ENCODE measurements around the gene MAML3. TPM values are rescaled to one million over a fixed set of nuclear protein-coding genes. Genes with fewer than 3 reads are reported as not detected.

Gene MAML3
- total RNA-seq, 1 experiment from 2014 or later = 12.1 TPM

DNA sequence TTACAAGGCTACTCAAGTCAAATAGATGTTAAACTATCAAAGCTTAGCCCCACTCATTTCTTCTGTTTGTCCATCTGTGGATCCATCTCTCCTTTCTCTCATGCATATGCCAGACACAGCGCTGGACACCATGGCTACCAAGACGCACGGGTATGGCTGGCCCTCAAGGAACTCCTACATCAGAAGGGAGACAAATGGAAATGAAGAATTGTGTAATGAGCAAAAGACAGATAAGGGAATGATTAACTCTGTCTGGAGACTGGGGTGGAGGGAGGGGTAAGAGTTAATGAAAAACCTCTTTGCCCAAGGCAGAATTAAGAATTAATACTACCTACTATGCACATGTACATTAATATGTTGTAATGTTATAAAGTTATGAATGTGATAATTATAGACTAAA, 400.3 kb downstream of the MAML3 start:
- Histone ChIP-seq H3K9me3 (0 out of 2 replicates have a peak, but pooled peaks cover 3% of the 10 kb centered on the region), H3K27me3 (replicated peaks; ENCODE audit: control insufficient read depth, insufficient read depth, low read length) (no peaks in the 10 kb centered on the region), H3K4me3 (ENCODE audit: low read depth, low read length) (no peak overlapping the region), H3K4me1 (0 out of 2 replicates have a peak, but pooled peaks cover 12% of the 10 kb centered on the region), H3K36me3 (ENCODE audit: control insufficient read depth, insufficient read depth, low read length) (no peaks in the 10 kb centered on the region)
- Mint-ChIP-seq H3K27ac (ENCODE audit: unreplicated experiment) (no peak overlapping the region), H3K9me3 (ENCODE audit: unreplicated experiment) (no peaks in the 10 kb centered on the region), H3K4me3 (ENCODE audit: unreplicated experiment) (no peak overlapping the region), H3K27me3 (ENCODE audit: insufficient read depth, unreplicated experiment) (no peaks in the 10 kb centered on the region), H3K36me3 (ENCODE audit: insufficient read depth, unreplicated experiment) (no peaks in the 10 kb centered on the region), H3K4me1 (ENCODE audit: low read depth, unreplicated experiment) (no peaks in the 10 kb centered on the region)
- no peak for DNase-seq
- ChIA-PET POLR2A (no interaction called here), CTCF (no interaction called here)
- TF ChIP-seq, protein P1, sequence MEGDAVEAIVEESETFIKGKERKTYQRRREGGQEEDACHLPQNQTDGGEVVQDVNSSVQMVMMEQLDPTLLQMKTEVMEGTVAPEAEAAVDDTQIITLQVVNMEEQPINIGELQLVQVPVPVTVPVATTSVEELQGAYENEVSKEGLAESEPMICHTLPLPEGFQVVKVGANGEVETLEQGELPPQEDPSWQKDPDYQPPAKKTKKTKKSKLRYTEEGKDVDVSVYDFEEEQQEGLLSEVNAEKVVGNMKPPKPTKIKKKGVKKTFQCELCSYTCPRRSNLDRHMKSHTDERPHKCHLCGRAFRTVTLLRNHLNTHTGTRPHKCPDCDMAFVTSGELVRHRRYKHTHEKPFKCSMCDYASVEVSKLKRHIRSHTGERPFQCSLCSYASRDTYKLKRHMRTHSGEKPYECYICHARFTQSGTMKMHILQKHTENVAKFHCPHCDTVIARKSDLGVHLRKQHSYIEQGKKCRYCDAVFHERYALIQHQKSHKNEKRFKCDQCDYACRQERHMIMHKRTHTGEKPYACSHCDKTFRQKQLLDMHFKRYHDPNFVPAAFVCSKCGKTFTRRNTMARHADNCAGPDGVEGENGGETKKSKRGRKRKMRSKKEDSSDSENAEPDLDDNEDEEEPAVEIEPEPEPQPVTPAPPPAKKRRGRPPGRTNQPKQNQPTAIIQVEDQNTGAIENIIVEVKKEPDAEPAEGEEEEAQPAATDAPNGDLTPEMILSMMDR (IDR thresholded peaks at IDR 0.05; ENCODE audit: insufficient read depth in 1 of 2, low read depth in 1 of 2, low read length in 1 of 2, severe bottlenecking in 1 of 2, unreplicated experiment in 1 of 2) = no peak
- intact Hi-C loops (cut with micrococcal nuclease; ENCODE audit: unreplicated experiment) = no loop called here
- no TSS peak for BruUV-seq (replicated peaks)

DNA sequence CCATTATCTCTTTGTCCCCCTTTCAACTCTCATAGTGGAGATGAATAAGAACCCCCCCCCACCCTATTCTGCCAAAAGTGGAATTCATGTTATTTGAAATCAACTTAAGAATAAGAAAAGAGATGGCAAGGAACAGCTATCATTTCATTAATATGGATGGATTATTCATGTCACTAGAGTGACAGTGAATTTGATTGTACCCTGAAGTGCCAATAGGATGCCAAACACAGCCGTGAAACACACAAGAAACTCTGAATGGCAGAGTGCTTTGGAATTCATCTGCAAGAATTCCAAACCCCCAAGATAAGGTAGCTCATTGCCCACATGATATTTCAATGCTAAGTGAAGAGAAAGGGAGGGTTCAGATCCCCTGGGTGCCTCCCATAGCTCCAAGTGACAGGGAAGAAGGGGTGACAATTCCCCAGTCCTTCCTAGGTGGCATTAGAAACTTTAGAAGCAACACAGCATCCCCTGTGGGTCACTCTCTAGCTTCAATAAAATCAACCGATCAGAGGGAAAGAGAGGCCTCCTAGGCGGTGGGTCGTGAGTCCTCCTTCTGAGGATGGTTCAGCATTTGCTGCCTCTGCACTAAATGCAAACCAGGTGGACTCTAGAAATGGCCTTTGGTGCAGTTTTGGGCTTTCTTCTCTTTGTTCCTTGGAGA, 404.0 kb downstream of the MAML3 start:
- POLR2A ChIA-PET = interaction anchor here (0.7 kb wide), 1 partner anchor 12 kb away, joined by 7 read pairs; no protein-coding TSS in a partner anchor
- H3K27ac Mint-ChIP-seq (ENCODE audit: unreplicated experiment) = no peak overlapping the region
- DNase-seq = no peak
- Histone ChIP-seq H3K36me3 (ENCODE audit: control insufficient read depth, insufficient read depth, low read length) (no peaks in the 10 kb centered on the region), H3K4me3 (ENCODE audit: low read depth, low read length) (no peak overlapping the region), H3K27me3 (replicated peaks; ENCODE audit: control insufficient read depth, insufficient read depth, low read length) (no peaks in the 10 kb centered on the region), H3K4me1 (0 out of 2 replicates have a peak, but pooled peaks cover 12% of the 10 kb centered on the region), H3K9me3 (0 out of 2 replicates have a peak, but pooled peaks cover 3% of the 10 kb centered on the region)
- peaks cover 13% of the 10 kb centered on the region for H3K4me1 Mint-ChIP-seq (ENCODE audit: low read depth, unreplicated experiment)
- TF ChIP-seq, protein P1 (IDR thresholded peaks at IDR 0.05; ENCODE audit: insufficient read depth in 1 of 2, low read depth in 1 of 2, low read length in 1 of 2, severe bottlenecking in 1 of 2, unreplicated experiment in 1 of 2) = no peak
- CTCF ChIA-PET = no interaction called here
- intact Hi-C loops (cut with micrococcal nuclease; ENCODE audit: unreplicated experiment) = no loop called here
- no peaks in the 10 kb centered on the region for H3K36me3 Mint-ChIP-seq (ENCODE audit: insufficient read depth, unreplicated experiment)
- H3K9me3 Mint-ChIP-seq (ENCODE audit: unreplicated experiment) = no peaks in the 10 kb centered on the region
- no TSS peak for BruUV-seq (replicated peaks)
- H3K4me3 Mint-ChIP-seq (ENCODE audit: unreplicated experiment) = no peak overlapping the region
- H3K27me3 Mint-ChIP-seq (ENCODE audit: insufficient read depth, unreplicated experiment) = no peaks in the 10 kb centered on the region

DNA sequence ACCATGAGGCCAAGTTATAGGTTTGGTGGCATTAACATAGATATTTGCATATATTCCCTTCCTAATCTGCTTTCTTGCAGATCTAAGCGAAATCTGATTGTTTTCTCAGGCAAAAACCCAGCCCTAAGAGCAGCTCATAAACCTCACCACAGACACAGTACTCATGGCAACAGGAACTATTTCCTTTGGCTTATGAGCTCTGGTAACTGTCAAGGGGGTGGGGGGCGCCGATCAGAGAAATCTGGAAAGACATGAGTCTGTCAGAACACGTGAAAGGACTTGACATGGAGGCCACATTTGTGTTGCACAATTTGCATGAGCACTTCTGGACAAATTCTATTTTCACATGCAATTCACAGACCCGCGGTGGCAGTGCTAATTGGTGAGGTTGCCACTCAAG, 404.6 kb downstream of the MAML3 start:
- H3K9me3 ChIP-seq = 0 out of 2 replicates have a peak, but pooled peaks cover 3% of the 10 kb centered on the region
- no peaks in the 10 kb centered on the region for H3K27me3 ChIP-seq (replicated peaks; ENCODE audit: control insufficient read depth, insufficient read depth, low read length)
- Mint-ChIP-seq H3K9me3 (ENCODE audit: unreplicated experiment) (no peaks in the 10 kb centered on the region), H3K27me3 (ENCODE audit: insufficient read depth, unreplicated experiment) (no peaks in the 10 kb centered on the region), H3K27ac (ENCODE audit: unreplicated experiment) (no peak overlapping the region), H3K36me3 (ENCODE audit: insufficient read depth, unreplicated experiment) (no peaks in the 10 kb centered on the region), H3K4me3 (ENCODE audit: unreplicated experiment) (no peak overlapping the region), H3K4me1 (ENCODE audit: low read depth, unreplicated experiment) (peaks cover 13% of the 10 kb centered on the region)
- DNase-seq = no peak
- TF ChIP-seq, protein P1 (IDR thresholded peaks at IDR 0.05; ENCODE audit: insufficient read depth in 1 of 2, low read depth in 1 of 2, low read length in 1 of 2, severe bottlenecking in 1 of 2, unreplicated experiment in 1 of 2) = no peak
- H3K4me1 ChIP-seq = 0 out of 2 replicates have a peak, but pooled peaks cover 12% of the 10 kb centered on the region
- BruUV-seq (replicated peaks) = no TSS peak
- H3K4me3 ChIP-seq (ENCODE audit: low read depth, low read length) = no peak overlapping the region
- intact Hi-C loops (cut with micrococcal nuclease; ENCODE audit: unreplicated experiment) = no loop called here
- ChIA-PET CTCF (no interaction called here), POLR2A (interaction anchor here (0.7 kb wide), 1 partner anchor 12 kb away, joined by 7 read pairs; no protein-coding TSS in a partner anchor)
- no peaks in the 10 kb centered on the region for H3K36me3 ChIP-seq (ENCODE audit: control insufficient read depth, insufficient read depth, low read length)

Data from Caco-2 (cell line).